Renal cortex interstitium (tissue), 11 donors: ENCODE measurements around the gene ZNF585A. TPM values are rescaled to one million over a fixed set of nuclear protein-coding genes. Genes with fewer than 3 reads are reported as not detected.
"Not testable (repeated sequence)": the region's sequence is repeated elsewhere in the genome, so short reads cannot be mapped to it uniquely, and the experiment has no call there.

Source experiments
- DNase-seq, 11 donors: peaks; one replicate each; pipeline ENCODE4 v3.0.0-alpha.2; 2013; ENCODE audit warnings: low read depth in 9 of 11, low spot score in 4 of 11; ENCODE audit errors: extremely low read depth in 1 of 11
- polyA plus RNA-seq, 3 donors: library from polyadenylated mRNA; unstranded; fragments of 120-200 nt; gene quantifications; one replicate each; pipeline ENCODE4 v1.2.1, GENCODE V29; 2013; ENCODE audit not compliant: insufficient read length in 3 of 3

ZNF585A gene
- polyA plus RNA-seq, 3 donors = 13.6 to 20.2 (median 15.9) TPM

GRCh38 chr19:37127999-37128820 lies 44.3 kb downstream of the ZNF585A start:
- no peak for DNase-seq

- not testable (repeated sequence) for DNase-seq
Measured at GRCh38 chr19:37122093-37122492, 50.4 kb downstream of the ZNF585A start.

GRCh38 chr19:37114001-37114400 lies 58.5 kb downstream of the ZNF585A start:
- no peak for DNase-seq

- DNase-seq = not testable (repeated sequence)
Measured at GRCh38 chr19:37111753-37112152, 60.7 kb downstream of the ZNF585A start.

- not testable (repeated sequence) for DNase-seq
Measured at GRCh38 chr19:37104135-37104534, 68.4 kb downstream of the ZNF585A start.

- DNase-seq = no peak
Measured at GRCh38 chr19:37098570-37098969, 73.9 kb downstream of the ZNF585A start.

GRCh38 chr19:37095859-37096258 lies 76.6 kb downstream of the ZNF585A start:
- DNase-seq = no peak

Other genes starting within 250 kb of the ZNF585A start
- 10 to 100 TPM; 23.4 to 25.4 (median 24.8) TPM for gene ZNF420, start 94.3 kb downstream of the ZNF585A start, polyA plus RNA-seq
- 10 to 100 TPM; 16.6 to 18.8 (median 16.9) TPM for gene ZNF585B, start 37.8 kb upstream of the ZNF585A start, polyA plus RNA-seq
- 10 to 100 TPM; 11.4 to 15.6 (median 14.4) TPM for gene ZNF383, start 45.5 kb upstream of the ZNF585A start, polyA plus RNA-seq
- gene ZNF527, start 198.4 kb upstream of the ZNF585A start, polyA plus RNA-seq = 1 to 10 TPM; 7.7 to 10.0 (median 9.8) TPM